ENCODE results near the gene MIEF2.
"Not testable (repeated sequence)": the region's sequence is repeated elsewhere in the genome, so short reads cannot be mapped to it uniquely, and the experiment has no call there.

The MIEF2 gene

GRCh38 chr17:18260332-18261145 is at the start of gene MIEF2:
TSS of gene MIEF2 (plus strand) at chr17:18260662. CDS start at chr17:18262721, 2,059 bp downstream.
- peak; percentile 97 for DNase-seq

GRCh38 chr17:18213666-18214270 is 46.7 kb upstream of the MIEF2 start:
- DNase-seq = no peak

- DNase-seq = not testable (repeated sequence)
Measured at GRCh38 chr17:18216906-18217305, 43.6 kb upstream of the MIEF2 start.

- peak; percentile 48 for DNase-seq
Measured at GRCh38 chr17:18217412-18218015, 42.9 kb upstream of the MIEF2 start.

- DNase-seq = no peak
Measured at GRCh38 chr17:18218756-18219415, 41.6 kb upstream of the MIEF2 start.

GRCh38 chr17:18224053-18224386 is 36.4 kb upstream of the MIEF2 start:
- DNase-seq = no peak

- DNase-seq = no peak
Measured at GRCh38 chr17:18224387-18225120, 35.9 kb upstream of the MIEF2 start.

- peak; percentile 93 for DNase-seq
Measured at GRCh38 chr17:18225121-18225641, 35.3 kb upstream of the MIEF2 start, which contains the start of gene LLGL1. TSS of gene LLGL1 (plus strand) at chr17:18225635. CDS start at chr17:18225683, 48 bp downstream.

GRCh38 chr17:18225642-18226283 is 34.7 kb upstream of the MIEF2 start:
- DNase-seq = peak; percentile 18

GRCh38 chr17:18226284-18226945 is 34.0 kb upstream of the MIEF2 start:
- DNase-seq = no peak

GRCh38 chr17:18227635-18228034 is 32.8 kb upstream of the MIEF2 start:
- DNase-seq = no peak

- no peak for DNase-seq
Measured at GRCh38 chr17:18228176-18228682, 32.2 kb upstream of the MIEF2 start.

- no peak for DNase-seq
Measured at GRCh38 chr17:18229254-18229653, 31.2 kb upstream of the MIEF2 start.

GRCh38 chr17:18229771-18230170 is 30.7 kb upstream of the MIEF2 start:
- DNase-seq = no peak

- DNase-seq = peak; percentile 6
Measured at GRCh38 chr17:18230288-18231141, 29.9 kb upstream of the MIEF2 start.

- no peak for DNase-seq
Measured at GRCh38 chr17:18231164-18231563, 29.3 kb upstream of the MIEF2 start.

GRCh38 chr17:18233803-18234518 is 26.5 kb upstream of the MIEF2 start:
- DNase-seq = no peak

- DNase-seq = no peak
Measured at GRCh38 chr17:18234853-18235380, 25.5 kb upstream of the MIEF2 start.

GRCh38 chr17:18235743-18236256 is 24.7 kb upstream of the MIEF2 start:
- DNase-seq = no peak
